Adrenal gland (tissue), 5 donors: ENCODE data around the gene AFTPH.

Source experiments
- POLR2A ChIP-seq, 2 donors: fragments of 450-650 bp; IDR thresholded peaks; one replicate each; pipeline ENCODE4 v1.6.1; 2017; ENCODE audit warnings: antibody characterized with exemption in 2 of 2, mild to moderate bottlenecking in 2 of 2, moderate library complexity in 1 of 2
- TF ChIP-seq, protein P1 (sequence below), 6 experiments: fragments of 450-650 bp in 4 of 6; fragments of 200-600 bp in 2 of 6; sonication (generic) in 1 of 6; IDR thresholded peaks; 1 replicate in 5 of 6; 2 replicates in 1 of 6; pipeline versions ENCODE4 v1.5.1 to v1.8.0; 2016 to 2021; ENCODE audit warnings: antibody characterized with exemption in 6 of 6, mild to moderate bottlenecking in 2 of 6, moderate library complexity in 1 of 6
- donor health status: DM: no; HTN: no; CAD: no.

DNA sequence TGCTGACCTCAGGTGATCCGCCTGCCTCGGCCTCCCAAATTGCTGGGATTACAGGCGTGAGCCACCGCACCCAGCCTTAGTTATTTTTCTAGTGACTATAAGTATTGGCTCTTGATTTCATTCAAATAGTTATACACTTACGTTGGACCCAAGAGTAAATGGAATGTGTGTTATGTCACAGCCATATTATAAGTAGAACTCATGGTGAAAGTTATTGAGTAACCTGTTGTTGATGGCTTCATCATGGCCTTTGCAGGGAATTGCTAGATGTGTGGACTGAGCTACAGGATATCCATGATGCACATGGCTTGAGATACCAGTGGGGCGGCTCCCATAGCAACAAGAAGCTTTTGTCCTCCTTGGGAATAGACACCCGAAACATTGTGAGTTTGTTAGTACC lies 44.7 kb downstream of the AFTPH start:
- TF ChIP-seq, protein P1, sequence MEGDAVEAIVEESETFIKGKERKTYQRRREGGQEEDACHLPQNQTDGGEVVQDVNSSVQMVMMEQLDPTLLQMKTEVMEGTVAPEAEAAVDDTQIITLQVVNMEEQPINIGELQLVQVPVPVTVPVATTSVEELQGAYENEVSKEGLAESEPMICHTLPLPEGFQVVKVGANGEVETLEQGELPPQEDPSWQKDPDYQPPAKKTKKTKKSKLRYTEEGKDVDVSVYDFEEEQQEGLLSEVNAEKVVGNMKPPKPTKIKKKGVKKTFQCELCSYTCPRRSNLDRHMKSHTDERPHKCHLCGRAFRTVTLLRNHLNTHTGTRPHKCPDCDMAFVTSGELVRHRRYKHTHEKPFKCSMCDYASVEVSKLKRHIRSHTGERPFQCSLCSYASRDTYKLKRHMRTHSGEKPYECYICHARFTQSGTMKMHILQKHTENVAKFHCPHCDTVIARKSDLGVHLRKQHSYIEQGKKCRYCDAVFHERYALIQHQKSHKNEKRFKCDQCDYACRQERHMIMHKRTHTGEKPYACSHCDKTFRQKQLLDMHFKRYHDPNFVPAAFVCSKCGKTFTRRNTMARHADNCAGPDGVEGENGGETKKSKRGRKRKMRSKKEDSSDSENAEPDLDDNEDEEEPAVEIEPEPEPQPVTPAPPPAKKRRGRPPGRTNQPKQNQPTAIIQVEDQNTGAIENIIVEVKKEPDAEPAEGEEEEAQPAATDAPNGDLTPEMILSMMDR (IDR thresholded peaks at IDR 0.05): no peak
- no peak for TF ChIP-seq POLR2A (IDR thresholded peaks at IDR 0.05)
